GM18951 (cell line): ENCODE results near the gene PDXDC1.
"Not testable (repeated sequence)": the region's sequence is repeated elsewhere in the genome, so short reads cannot be mapped to it uniquely, and the experiment has no call there.

Experiments used
- POLR2A ChIP-seq: IDR thresholded peaks from 4 replicates; pipeline ENCODE4 v1.6.1; 2011; ENCODE audit warnings: mild to moderate bottlenecking; ENCODE audit not compliant: insufficient read length, insufficient read depth; ENCODE audit errors: extremely low read depth
- in situ Hi-C: fragments of 300-500 bp; cut with MboI; formaldehyde crosslinking; loops from one replicate; pipeline ENCODE4 v1.12.0; 2022; ENCODE audit warnings: low sequenced_read_pairs, mixed read lengths, inconsistent platforms; ENCODE audit not compliant: unreplicated experiment

Gene PDXDC1

DNA sequence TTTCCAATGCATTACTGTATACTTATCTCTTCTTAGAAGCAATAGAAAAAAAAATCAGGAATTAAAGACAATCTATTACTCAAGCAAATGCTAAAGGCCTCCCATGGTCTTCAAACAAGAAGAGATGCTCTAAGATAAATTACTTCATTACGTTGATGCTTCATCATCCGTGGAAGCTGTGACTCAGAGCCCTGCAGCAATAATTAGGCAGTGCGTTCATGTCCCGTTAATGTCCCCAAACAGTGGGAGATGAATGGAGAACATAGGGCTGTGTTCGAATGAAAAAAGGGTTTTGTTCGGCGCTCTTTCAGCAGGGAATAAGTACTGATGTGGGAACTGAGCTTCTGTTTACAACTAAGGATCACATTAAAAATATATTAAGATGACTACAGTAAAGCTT, 15.9 kb upstream of the PDXDC1 start:
- TF ChIP-seq POLR2A, result no peak
- in situ Hi-C loops, result no loop called here

GRCh38 chr16:14961405-14962186, 13.2 kb upstream of the PDXDC1 start:
- no peak for TF ChIP-seq POLR2A
- in situ Hi-C loops, result no loop called here

DNA sequence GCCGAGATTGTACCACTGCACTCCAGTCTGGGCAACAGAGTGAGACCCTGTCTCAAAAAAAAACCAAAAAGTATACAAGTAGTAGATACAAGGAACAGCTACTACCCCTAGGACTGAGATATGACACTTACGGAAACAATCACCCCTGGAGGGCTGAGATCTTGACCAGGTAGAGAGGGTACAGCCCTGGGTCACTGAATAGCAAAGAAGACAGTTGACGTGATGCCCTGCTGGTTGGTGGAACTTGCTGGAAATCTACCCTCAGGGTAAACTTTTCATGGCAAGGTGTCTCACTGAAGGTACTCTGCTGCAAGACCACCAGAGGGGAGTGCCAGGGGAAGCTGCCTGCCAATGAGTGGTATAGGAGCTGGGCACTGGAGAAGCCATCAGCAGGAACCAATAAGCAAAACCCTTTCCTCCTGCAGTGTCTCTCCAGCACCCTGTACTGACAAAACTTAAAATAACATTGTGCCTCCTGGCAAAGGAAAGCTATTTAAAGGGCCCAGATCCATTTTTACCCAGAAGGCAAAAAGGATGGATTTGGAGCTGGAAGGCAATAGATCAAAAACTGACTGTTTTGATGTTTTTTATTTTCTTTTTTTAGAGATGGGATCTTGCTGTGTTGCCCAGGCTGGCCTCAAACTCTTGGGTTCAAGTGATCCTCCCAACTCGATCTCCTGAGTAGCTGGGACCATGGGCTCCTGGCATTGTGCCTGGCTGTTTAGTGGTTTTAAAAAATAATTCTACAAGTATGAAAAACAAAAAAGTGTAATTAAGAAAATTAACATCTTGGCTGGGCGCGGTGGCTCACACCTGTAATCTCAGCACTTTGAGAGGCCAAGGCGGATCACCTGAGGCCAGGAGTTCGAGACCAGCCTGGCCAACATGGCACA, 11.3 kb upstream of the PDXDC1 start:
- TF ChIP-seq POLR2A, result no peak
- in situ Hi-C loops, result no loop called here

DNA sequence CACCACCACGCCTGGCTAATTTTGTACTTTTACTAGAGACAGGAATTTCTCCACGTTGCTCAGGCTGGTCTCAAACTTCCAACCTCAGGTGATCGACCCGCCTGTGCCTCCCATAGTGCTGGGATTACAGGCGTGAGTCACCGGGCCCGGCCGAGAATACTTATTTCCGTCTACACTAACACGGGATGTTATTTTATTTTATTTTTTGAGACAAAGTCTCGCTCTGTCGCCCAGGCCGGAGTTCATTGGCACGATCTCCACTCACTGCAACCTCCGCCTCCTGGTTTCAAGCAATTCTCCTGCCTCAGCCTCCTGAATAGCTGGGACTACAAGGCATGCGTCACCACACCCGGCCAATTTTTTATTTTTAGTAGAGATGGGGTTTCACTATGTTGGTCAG, 9.5 kb upstream of the PDXDC1 start:
- in situ Hi-C loops, result no loop called here
- TF ChIP-seq POLR2A, result no peak

GRCh38 chr16:14969795-14970194, 5.0 kb upstream of the PDXDC1 start:
- in situ Hi-C loops, result not testable (repeated sequence)

- in situ Hi-C loops, result not testable (repeated sequence)
Measured at GRCh38 chr16:14971621-14972228, 3.1 kb upstream of the PDXDC1 start.

GRCh38 chr16:14973785-14974322, 972 bp upstream of the PDXDC1 start:
- in situ Hi-C loops, result not testable (repeated sequence)

DNA sequence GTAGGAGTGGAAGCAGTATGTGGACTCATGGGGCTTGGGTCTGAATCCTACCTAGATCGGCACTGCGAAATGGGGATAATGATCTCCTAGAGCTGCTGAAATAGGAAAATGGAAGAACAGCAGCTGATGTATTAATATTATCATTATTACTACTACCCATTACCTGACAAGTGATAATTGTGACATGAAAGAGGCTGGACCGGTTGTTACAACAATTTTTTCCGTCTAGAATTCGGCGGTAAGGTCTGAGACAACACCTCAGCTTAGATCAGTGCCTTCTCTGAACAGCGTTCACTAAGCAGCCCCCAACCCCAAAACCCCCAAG, 533 bp upstream of the PDXDC1 start:
- in situ Hi-C loops, result not testable (repeated sequence)
- peak; percentile 5 for TF ChIP-seq POLR2A

DNA sequence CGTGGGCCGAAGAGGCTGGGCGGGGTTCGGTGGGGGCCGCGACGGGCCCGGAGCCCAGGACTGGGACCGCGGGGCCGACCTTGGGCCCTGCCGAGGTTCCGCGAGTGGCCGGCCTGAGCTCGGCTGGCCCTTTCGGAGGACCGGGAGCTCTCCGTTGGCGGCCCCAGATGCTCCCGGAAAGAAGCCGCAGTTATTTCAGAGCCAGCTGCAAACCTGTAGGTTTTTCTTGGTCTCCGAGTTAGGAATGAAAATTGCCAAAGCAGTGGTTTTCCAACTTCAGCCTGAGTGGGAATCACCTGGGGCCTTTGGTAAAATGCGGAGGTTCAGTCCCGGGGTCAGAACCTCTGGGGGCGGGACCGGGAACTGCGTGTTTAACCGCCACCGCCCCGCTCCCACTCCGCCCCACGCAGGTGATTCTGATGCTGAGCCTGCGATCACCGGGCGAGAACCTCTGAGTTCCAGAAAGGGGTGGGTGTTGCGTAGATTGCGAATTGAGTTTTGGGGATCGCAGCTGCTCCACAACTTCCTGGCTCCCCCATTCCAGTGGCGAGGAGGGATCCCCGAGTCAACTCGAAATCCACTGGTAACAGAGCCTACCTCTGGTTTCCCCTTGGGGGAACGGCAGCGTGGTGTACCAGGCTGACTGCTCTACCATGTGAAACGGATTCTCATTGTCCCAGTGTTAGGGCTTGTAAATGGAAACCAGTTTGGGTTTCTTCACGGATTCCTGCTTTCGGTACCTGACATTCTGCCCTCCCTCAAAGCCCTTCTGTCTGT, 780 bp downstream of the PDXDC1 start:
- in situ Hi-C loops, result not testable (repeated sequence)

DNA sequence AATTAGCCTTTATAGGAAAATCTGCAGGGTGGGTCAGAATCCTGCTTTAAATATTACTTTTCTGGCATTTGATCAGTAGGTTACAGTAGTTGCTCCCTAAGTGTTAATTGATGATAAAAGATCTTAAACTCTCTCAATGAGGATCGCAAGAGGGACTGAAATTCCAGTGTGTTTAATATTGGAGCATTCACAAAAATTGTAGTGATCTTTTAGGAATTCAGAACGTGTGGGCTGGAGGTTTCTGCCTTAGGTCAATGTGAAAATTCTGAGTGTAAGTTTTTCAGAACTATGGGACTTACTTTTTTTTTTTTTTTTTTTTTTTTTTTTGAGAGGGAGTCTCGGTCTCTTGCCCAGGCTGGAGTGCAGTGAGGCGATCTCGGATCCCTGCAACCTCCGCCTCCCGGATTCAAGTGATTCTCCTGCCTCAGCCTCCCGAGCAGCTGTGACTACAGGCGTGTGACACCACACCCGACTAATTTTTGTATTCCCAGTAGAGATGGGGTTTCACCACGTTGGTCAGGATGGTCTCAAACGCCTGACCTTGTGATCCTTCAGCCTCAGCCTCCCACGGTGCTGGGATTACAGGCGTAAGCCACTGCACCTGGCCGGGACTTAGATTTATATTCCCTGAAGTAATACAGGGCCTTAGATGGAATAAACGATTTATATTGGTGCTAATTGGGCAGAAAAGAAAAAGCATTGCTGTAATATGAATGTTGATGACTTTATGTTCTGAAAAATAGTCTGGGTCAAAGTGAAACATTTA, 2.3 kb downstream of the PDXDC1 start:
- in situ Hi-C loops, result not testable (repeated sequence)

DNA sequence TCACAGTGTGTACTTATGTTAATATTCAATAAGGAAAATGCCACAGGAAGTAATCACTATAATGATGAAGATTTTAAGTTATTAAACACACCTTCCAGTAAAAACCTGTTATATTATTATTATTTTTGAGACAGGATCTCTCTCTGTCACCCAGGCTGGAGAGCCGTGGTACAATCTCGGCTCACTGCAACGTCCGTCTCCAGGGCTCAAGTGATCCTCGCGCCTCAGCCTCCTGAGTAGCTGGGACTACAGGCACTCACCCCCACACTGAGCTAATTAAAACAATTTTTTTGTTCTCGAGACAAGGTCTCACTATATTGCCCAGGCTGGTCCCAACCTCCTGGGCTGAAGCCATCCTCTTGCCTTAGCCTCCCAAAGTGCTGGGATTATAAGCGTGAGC, 3.5 kb downstream of the PDXDC1 start:
- in situ Hi-C loops, result not testable (repeated sequence)

DNA sequence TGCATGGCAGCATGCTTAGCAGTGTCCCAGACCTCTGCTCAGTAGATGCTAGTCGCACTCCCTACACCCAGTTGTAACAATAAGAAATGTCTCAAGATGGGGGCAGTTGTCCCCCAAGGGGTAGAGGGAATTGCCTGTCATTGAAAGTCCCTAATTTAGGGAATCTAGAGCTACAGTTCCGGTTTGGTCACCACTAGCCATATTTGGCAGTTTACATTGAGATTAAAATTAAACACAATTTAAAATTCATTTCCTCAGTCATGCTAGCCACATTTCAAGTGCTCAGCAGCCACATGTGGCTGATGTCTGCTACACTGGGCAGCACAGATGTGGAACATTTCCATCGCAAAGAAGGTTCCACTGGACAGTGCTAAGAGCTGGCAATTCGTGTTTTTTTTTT, 4.1 kb downstream of the PDXDC1 start:
- in situ Hi-C loops, result not testable (repeated sequence)

GRCh38 chr16:14981234-14981633, 6.4 kb downstream of the PDXDC1 start:
- in situ Hi-C loops, result not testable (repeated sequence)

- in situ Hi-C loops, result not testable (repeated sequence)
Measured at GRCh38 chr16:14982521-14982920, 7.7 kb downstream of the PDXDC1 start.

DNA sequence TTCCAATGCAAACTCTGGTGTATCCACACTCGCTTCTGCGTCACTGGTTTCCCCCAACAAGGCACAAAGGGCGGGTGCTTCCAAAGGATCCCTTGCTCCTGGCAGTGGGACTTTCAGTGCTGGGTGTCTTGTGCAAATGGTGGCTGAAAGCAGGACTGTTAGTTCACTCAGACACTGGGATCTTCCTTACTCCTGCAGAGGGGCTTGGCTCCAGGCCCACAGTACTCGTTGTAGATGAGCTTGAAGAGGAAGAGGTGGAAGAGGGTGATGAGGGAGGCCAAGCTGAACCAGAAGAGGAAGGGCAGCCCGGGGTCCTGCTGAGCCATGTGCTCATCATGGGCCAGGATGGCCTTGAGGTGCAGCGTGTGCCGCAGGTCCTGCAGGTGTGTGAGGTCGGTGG, 13.3 kb downstream of the PDXDC1 start:
- in situ Hi-C loops, result not testable (repeated sequence)

DNA sequence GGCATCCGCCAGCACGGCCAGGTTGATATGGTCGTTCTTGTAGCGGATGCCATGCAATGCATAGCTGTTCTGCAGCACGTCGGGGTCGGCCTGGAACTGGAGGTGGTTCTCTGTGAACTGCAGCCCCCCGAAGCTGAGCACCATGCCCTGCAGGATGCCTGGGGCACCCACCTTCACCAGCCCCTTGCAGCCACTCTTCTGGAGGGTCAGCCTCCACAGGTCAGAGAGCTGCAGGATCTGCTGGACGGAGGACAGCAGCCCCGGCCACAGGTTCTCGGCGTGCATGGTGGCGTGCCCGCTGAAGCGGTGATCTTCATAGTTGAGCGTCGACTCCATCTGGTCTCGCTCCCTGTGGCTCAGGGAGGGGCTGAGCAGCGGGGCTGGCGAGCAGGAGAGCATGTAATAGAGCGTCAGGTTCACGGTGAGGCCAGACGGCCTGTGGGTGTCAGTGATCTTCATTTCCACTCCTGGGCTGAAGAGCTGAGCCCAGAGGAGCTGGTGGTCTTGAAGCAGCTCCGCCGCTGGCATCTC, 13.9 kb downstream of the PDXDC1 start:
- in situ Hi-C loops, result not testable (repeated sequence)

- in situ Hi-C loops, result not testable (repeated sequence)
Measured at GRCh38 chr16:14989291-14990281, 14.8 kb downstream of the PDXDC1 start.
